IPS DF 4.7 (cell line): ENCODE results near the gene SORCS2.

Source experiments
- DNase-seq: peaks from one replicate; pipeline ENCODE4 v3.0.0-alpha.2; 2013; ENCODE audit warnings: low spot score; ENCODE audit errors: extremely low read depth

The SORCS2 gene

GRCh38 chr4:7658341-7659204, 466.2 kb downstream of the SORCS2 start:
- no peak for DNase-seq

- DNase-seq = no peak
These were observed 467.3 kb downstream of the SORCS2 start for GRCh38 chr4:7659429-7660175.

GRCh38 chr4:7660176-7661039, 468.1 kb downstream of the SORCS2 start:
- no peak for DNase-seq

- DNase-seq = no peak
These were observed 468.9 kb downstream of the SORCS2 start for GRCh38 chr4:7661066-7661748.

GRCh38 chr4:7661846-7662506, 469.6 kb downstream of the SORCS2 start:
- DNase-seq = no peak

GRCh38 chr4:7662507-7662846, 470.1 kb downstream of the SORCS2 start:
- no peak for DNase-seq

- no peak for DNase-seq
These were observed 470.8 kb downstream of the SORCS2 start for GRCh38 chr4:7663075-7663541.

- no peak for DNase-seq
These were observed 471.8 kb downstream of the SORCS2 start for GRCh38 chr4:7664106-7664505.

GRCh38 chr4:7665321-7665720, 473.0 kb downstream of the SORCS2 start:
- no peak for DNase-seq

- no peak for DNase-seq
These were observed 473.7 kb downstream of the SORCS2 start for GRCh38 chr4:7666011-7666410.

GRCh38 chr4:7666744-7667143, 474.4 kb downstream of the SORCS2 start:
- DNase-seq = no peak

GRCh38 chr4:7668271-7668670, 475.9 kb downstream of the SORCS2 start:
- DNase-seq = no peak

- DNase-seq = no peak
These were observed 476.5 kb downstream of the SORCS2 start for GRCh38 chr4:7668826-7669225.

GRCh38 chr4:7672601-7673000, 480.3 kb downstream of the SORCS2 start:
- no peak for DNase-seq

GRCh38 chr4:7673121-7673520, 480.8 kb downstream of the SORCS2 start:
- DNase-seq = no peak

- no peak for DNase-seq
These were observed 482.4 kb downstream of the SORCS2 start for GRCh38 chr4:7674706-7675105.

GRCh38 chr4:7675136-7675535, 482.8 kb downstream of the SORCS2 start:
- DNase-seq = no peak

- DNase-seq = no peak
These were observed 483.4 kb downstream of the SORCS2 start for GRCh38 chr4:7675612-7676320.

GRCh38 chr4:7676398-7676922, 484.1 kb downstream of the SORCS2 start:
- no peak for DNase-seq

- no peak for DNase-seq
These were observed 484.7 kb downstream of the SORCS2 start for GRCh38 chr4:7677086-7677485.
